Calu3 (cell line): ENCODE measurements around the gene GTSF1L. TPM values are rescaled to one million over a fixed set of nuclear protein-coding genes. Genes with fewer than 3 reads are reported as not detected.
"Not testable (repeated sequence)": the region's sequence is repeated elsewhere in the genome, so short reads cannot be mapped to it uniquely, and the experiment has no call there.

Experiments
- BruUV-seq: library from RNA; stranded (reverse); fragments of 400-500 nt; replicated peaks from 2 replicates; lab custom pipeline; 2021; lab: Mats Ljungman, UMichigan
- CTCF ChIA-PET: fragments of 300-600 bp; sonication (Branson Sonifier 250); formaldehyde crosslinking; loops from one replicate; lab custom pipeline; 2022; ENCODE audit warnings: antibody characterized with exemption; lab: Charles Lee
- DNase-seq: peaks from one replicate; pipeline ENCODE4 v3.0.0; 2022
- H3K27ac Mint-ChIP-seq: one replicate; pipeline ENCODE4 v1.8.0; 2022; ENCODE audit warnings: mixed read lengths; ENCODE audit not compliant: unreplicated experiment
- H3K27me3 Mint-ChIP-seq: one replicate; pipeline ENCODE4 v1.8.0; 2022; ENCODE audit warnings: mixed read lengths; ENCODE audit not compliant: unreplicated experiment
- H3K36me3 Mint-ChIP-seq: one replicate; pipeline ENCODE4 v1.8.0; 2022; ENCODE audit warnings: mild to moderate bottlenecking, moderate library complexity, mixed read lengths; ENCODE audit not compliant: insufficient read depth, unreplicated experiment
- H3K4me1 Mint-ChIP-seq: one replicate; pipeline ENCODE4 v1.8.0; 2022; ENCODE audit warnings: mild to moderate bottlenecking, low read depth, mixed read lengths; ENCODE audit not compliant: unreplicated experiment
- H3K4me3 Mint-ChIP-seq: one replicate; pipeline ENCODE4 v1.8.0; 2022; ENCODE audit warnings: mild to moderate bottlenecking, low read depth, moderate library complexity, mixed read lengths; ENCODE audit not compliant: unreplicated experiment
- H3K9me3 Mint-ChIP-seq: one replicate; pipeline ENCODE4 v1.8.0; 2022; ENCODE audit warnings: low read depth, mixed read lengths; ENCODE audit not compliant: unreplicated experiment
- intact Hi-C: fragments of 100-400 bp; cut with micrococcal nuclease; formaldehyde crosslinking; loops from one replicate; pipeline ENCODE4 v1.10.0; 2022; ENCODE audit not compliant: unreplicated experiment
- total RNA-seq: library from RNA; stranded (reverse); gene quantifications from 2 replicates; pipeline ENCODE4 v1.2.3, GENCODE V29; 2022
- TF ChIP-seq, protein P1 (sequence below): fragments of 200-600 bp; IDR thresholded peaks from one replicate; pipeline ENCODE4 v1.8.0; 2022; ENCODE audit warnings: antibody characterized with exemption; ENCODE audit not compliant: unreplicated experiment

Gene GTSF1L
- total RNA-seq, 1 experiment from 2014 or later: not detected

DNA sequence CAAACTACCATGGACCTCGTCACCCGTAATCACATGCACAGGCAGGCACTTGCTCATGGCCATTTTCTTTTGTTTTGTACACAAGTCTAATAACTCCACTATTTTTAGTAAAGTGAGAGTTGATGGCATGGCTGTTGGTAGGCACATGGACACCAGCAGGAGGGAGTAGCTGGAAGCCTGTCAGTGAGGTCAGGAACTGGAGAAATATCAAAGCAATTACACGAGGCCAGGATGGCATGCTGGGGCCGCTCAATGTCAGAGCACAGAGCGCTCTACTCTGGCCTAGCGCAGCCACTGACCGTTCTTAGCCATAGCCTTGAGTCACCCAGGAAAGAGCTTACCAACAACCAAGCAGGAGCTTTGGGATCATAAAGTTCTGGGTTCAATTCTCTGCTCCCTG is 36.1 kb upstream of the GTSF1L start:
- Mint-ChIP-seq H3K36me3 (no peaks in the 10 kb centered on the region), H3K4me1 (no peaks in the 10 kb centered on the region), H3K27ac (no peak overlapping the region), H3K9me3 (no peaks in the 10 kb centered on the region), H3K4me3 (no peak overlapping the region), H3K27me3 (peaks cover 91% of the 10 kb centered on the region)
- CTCF ChIA-PET: no interaction called here
- TF ChIP-seq, protein P1, sequence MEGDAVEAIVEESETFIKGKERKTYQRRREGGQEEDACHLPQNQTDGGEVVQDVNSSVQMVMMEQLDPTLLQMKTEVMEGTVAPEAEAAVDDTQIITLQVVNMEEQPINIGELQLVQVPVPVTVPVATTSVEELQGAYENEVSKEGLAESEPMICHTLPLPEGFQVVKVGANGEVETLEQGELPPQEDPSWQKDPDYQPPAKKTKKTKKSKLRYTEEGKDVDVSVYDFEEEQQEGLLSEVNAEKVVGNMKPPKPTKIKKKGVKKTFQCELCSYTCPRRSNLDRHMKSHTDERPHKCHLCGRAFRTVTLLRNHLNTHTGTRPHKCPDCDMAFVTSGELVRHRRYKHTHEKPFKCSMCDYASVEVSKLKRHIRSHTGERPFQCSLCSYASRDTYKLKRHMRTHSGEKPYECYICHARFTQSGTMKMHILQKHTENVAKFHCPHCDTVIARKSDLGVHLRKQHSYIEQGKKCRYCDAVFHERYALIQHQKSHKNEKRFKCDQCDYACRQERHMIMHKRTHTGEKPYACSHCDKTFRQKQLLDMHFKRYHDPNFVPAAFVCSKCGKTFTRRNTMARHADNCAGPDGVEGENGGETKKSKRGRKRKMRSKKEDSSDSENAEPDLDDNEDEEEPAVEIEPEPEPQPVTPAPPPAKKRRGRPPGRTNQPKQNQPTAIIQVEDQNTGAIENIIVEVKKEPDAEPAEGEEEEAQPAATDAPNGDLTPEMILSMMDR: no peak
- DNase-seq: no peak
- intact Hi-C loops: no loop called here
- no TSS peak for BruUV-seq

DNA sequence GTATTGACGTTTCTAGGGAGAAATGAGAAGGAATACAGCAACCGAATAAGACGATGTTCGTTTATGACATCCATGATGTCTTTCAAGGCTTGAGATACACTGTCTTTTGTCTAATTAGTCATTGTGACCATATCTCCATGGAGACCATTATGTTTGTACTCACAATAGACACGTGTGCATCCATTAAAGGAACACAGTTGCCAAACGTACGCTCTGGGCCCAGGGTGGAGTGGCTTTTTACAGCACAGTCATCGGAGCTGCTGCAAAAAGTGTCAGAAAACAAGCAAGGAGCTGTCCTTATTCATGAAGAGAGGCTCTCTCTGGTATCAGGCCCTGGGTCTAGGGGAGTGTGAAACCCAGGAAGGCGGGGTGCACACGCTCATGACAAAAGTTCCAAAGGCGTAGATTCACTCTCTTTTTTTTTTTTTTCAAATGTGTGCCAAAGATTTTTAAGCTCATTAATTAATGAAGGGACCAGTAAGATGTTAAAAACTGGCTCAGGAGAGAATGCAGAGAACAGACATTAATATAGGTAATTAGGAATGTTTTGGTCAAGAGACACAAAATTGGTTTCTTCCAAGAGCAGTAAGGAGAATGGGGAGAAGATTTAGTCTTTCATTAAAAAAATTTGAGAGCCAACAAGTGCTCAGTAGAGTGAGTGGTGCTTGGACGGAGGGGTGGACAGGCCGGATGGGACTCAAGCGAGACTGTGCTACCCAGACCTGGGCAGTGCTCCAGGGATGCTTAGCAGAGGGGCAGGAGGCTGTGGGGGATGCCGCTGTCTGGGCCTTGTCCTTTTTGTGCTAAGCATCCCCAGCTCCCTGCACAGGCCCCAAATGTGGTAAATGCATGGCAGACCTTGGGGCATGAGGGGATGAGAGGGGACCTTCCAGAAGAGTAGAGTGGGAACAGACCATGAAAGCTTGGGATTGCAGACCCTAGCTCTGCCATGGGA is 34.9 kb upstream of the GTSF1L start:
- intact Hi-C loops: no loop called here
- no peak overlapping the region for H3K4me3 Mint-ChIP-seq
- H3K27ac Mint-ChIP-seq: no peak overlapping the region
- no TSS peak for BruUV-seq
- H3K9me3 Mint-ChIP-seq: no peaks in the 10 kb centered on the region
- no peaks in the 10 kb centered on the region for H3K4me1 Mint-ChIP-seq
- no peaks in the 10 kb centered on the region for H3K36me3 Mint-ChIP-seq
- peaks cover 82% of the 10 kb centered on the region for H3K27me3 Mint-ChIP-seq
- CTCF ChIA-PET: interaction anchor here (1.1 kb wide), 1 partner anchor 22 kb away, joined by 3 read pairs; no protein-coding TSS in a partner anchor
- no peak for DNase-seq
- TF ChIP-seq, protein P1: no peak

DNA sequence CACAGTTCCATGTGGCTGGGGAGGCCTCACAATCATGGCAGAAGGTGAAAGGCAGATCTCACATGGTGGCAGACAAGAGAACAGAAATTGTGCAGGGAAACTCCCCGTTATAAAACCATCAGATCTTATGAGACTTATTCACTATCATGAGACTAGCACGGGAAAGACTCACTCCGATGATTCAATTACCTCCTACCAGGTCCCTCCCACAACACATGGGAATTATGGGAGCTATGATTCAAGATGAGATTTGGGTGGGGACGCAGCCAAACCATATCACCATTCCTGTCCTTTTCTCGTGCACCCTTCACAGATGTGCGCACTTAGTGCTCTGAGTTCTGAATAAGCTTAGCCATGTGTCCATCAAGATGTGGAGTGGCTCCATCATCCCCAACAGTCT is 31.1 kb upstream of the GTSF1L start:
- peaks cover 81% of the 10 kb centered on the region for H3K27me3 Mint-ChIP-seq
- H3K36me3 Mint-ChIP-seq, DNase-seq, H3K9me3 Mint-ChIP-seq, CTCF ChIA-PET, H3K4me1 Mint-ChIP-seq, H3K27ac Mint-ChIP-seq, BruUV-seq, H3K4me3 Mint-ChIP-seq: not testable (repeated sequence)
- intact Hi-C loops: loop anchor here (10.0 kb wide), 1 partner anchor 87 kb away; no protein-coding TSS in a partner anchor

DNA sequence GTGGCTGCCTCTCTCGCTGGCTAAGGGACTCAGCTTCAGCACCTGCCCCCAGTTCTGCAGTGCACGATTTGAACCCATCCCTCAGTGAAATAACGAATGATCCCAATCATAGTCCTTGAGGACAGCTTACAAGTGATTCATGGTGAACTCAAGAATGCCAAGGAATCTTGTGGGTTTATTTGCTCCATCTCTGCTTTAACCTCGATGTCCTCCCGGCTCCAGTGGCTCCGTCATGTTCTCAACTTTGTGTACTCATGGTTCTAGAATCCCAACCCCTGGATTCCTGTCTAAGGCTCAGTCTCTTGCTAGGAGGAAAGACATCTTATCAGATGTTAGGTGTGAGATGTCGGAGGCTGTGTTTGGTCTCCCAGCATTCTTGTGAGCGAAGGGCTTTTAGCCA is 29.0 kb upstream of the GTSF1L start:
- Mint-ChIP-seq H3K27me3 (peaks cover 76% of the 10 kb centered on the region), H3K4me1 (no peaks in the 10 kb centered on the region), H3K36me3 (no peaks in the 10 kb centered on the region), H3K27ac (no peak overlapping the region), H3K4me3 (no peak overlapping the region), H3K9me3 (no peaks in the 10 kb centered on the region)
- CTCF ChIA-PET: no interaction called here
- intact Hi-C loops: loop anchor here (10.0 kb wide), 1 partner anchor 89 kb away; no protein-coding TSS in a partner anchor
- no peak for DNase-seq
- TF ChIP-seq, protein P1: no peak
- BruUV-seq: no TSS peak

DNA sequence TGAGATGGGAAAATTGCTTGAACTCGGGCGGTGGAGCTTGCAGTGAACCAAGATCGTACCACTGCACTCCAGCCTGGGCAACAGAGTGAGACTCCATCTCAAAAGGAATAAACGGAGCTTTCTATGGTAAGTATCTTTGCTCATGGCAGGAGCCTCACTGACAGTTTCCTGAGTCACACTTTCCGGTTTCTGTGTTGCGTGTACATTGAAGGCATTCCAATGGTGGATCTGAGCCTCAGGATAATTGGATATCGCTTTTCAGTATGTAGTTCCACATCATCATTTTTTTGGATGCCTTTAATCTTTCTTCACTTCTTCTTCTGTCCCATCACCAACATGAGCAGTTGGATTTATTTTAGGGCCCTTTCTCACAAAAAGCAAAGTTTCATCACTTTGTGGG is 28.6 kb upstream of the GTSF1L start:
- TF ChIP-seq, protein P1: no peak
- Mint-ChIP-seq H3K4me3 (no peak overlapping the region), H3K36me3 (no peaks in the 10 kb centered on the region), H3K27me3 (peaks cover 80% of the 10 kb centered on the region), H3K4me1 (no peaks in the 10 kb centered on the region), H3K27ac (no peak overlapping the region), H3K9me3 (no peaks in the 10 kb centered on the region)
- intact Hi-C loops: loop anchor here (10.0 kb wide), 1 partner anchor 89 kb away; no protein-coding TSS in a partner anchor
- BruUV-seq: no TSS peak
- no peak for DNase-seq
- CTCF ChIA-PET: no interaction called here
